ENCODE measurements around the gene MT3.

MT3 gene

DNA sequence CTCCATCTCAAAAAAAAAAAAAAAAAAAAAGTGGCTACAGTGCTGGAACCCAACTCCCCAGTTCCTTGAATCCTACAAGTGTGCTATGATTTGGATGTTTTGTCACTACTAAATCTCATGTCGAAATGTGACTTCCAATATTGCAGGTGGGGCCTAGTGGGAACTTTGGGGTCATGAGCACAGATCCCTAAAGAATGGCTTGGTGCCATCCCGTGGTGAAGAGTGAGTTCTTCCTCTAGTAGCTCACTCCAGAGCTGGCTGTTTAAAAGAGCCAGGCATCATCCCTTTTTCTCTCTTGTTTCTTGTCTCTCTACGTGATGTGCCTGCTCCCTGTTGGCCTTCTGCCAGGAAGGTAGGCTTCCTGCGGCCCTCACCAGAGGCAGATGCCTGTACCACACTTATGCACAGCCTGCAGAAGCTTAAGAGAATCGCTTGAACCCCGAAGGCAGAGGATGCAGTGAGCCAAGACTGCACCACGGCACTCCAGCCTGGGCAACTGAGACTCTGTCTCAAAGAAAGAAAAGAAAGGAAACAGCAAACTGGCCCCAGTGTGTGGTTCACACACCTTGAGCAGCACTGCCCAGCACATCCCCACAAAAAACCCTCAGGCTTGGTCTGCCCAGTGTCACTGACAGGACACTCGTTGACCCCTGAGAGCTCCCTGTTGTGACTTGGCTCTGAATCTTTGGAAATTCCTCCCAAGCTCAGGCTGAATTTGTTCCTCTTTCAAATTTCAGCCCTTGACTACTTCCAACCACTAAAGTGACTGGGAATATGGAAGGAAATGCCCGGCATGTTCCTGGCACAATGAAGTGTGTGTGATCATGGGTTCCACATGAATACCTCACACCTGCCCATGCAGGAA, 39.4 kb downstream of the MT3 start:
- H3K4me1 ChIP-seq (ENCODE audit: insufficient read depth, insufficient read length), result peaks cover 5% of the 10 kb centered on the region
- DNase-seq (ENCODE audit: low read depth, low spot score), result no peak
- peaks cover 10% of the 10 kb centered on the region for H3K36me3 ChIP-seq (ENCODE audit: insufficient read depth, insufficient read length, low read length)
- H3K4me3 ChIP-seq (ENCODE audit: insufficient read length, low read depth), result no peak overlapping the region
- H3K9ac ChIP-seq (ENCODE audit: insufficient read length, low read depth), result no peak overlapping the region
- H3K9me3 ChIP-seq (ENCODE audit: insufficient read depth, low read length), result no peaks in the 10 kb centered on the region
- peaks cover 65% of the 10 kb centered on the region for H3K27me3 ChIP-seq (ENCODE audit: insufficient read depth, insufficient read length)
- no peak for TF ChIP-seq ZNF274 (IDR thresholded peaks at IDR 0.05; ENCODE audit: low read depth, low read length)
- TF ChIP-seq YY1 (IDR thresholded peaks at IDR 0.05; ENCODE audit: insufficient read depth, insufficient read length), result no peak
- TF ChIP-seq SUZ12 (IDR thresholded peaks at IDR 0.05; ENCODE audit: extremely low read depth, insufficient read depth, insufficient read length), result no peak

DNA sequence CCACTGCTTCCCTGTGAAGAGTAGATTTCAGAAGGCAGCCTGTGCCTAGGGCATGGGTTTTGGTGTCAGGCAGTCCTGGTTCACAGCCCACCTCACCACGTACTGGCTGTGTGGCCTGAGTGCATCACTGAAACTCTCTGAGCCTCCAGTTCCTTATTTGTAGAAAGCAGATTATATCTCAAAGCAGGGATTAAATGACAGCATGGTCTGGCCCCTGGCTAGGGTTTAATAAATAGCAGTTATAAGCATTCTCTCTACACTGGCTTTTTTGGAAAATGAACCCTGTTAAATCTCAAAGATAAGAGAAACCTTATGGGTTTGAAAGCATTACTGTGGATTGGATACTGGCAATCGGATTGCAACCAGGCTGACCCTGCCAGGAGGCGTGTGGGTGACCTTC, 40.2 kb downstream of the MT3 start:
- peaks cover 10% of the 10 kb centered on the region for H3K36me3 ChIP-seq (ENCODE audit: insufficient read depth, insufficient read length, low read length)
- H3K9ac ChIP-seq (ENCODE audit: insufficient read length, low read depth), result no peak overlapping the region
- no peaks in the 10 kb centered on the region for H3K9me3 ChIP-seq (ENCODE audit: insufficient read depth, low read length)
- DNase-seq (ENCODE audit: low read depth, low spot score), result no peak
- no peak overlapping the region for H3K4me3 ChIP-seq (ENCODE audit: insufficient read length, low read depth)
- TF ChIP-seq YY1 (IDR thresholded peaks at IDR 0.05; ENCODE audit: insufficient read depth, insufficient read length), result no peak
- TF ChIP-seq ZNF274 (IDR thresholded peaks at IDR 0.05; ENCODE audit: low read depth, low read length), result no peak
- no peak for TF ChIP-seq SUZ12 (IDR thresholded peaks at IDR 0.05; ENCODE audit: extremely low read depth, insufficient read depth, insufficient read length)
- peaks cover 73% of the 10 kb centered on the region for H3K27me3 ChIP-seq (ENCODE audit: insufficient read depth, insufficient read length)
- peaks cover 5% of the 10 kb centered on the region for H3K4me1 ChIP-seq (ENCODE audit: insufficient read depth, insufficient read length)

DNA sequence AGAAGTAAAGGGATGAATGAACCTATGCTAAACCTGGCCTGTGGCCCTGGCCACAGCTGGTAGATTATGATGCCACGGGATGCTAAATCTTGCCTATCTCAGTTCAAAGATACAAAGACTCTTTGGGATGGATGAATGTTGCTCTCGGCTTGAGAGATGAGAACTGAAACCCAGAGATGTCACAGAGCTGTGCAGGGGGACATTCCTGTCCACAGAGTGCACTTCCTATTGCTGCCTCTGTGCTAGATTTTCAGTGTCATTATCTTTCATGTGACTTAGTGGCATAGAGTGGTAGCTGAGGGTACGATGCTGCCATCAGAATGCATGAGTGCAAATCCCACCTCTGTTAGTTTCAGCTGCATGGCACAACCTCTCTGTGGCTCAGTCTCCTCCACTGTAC, 40.8 kb downstream of the MT3 start:
- Histone ChIP-seq H3K9ac (ENCODE audit: insufficient read length, low read depth) (no peak overlapping the region), H3K4me1 (ENCODE audit: insufficient read depth, insufficient read length) (peaks cover 5% of the 10 kb centered on the region), H3K9me3 (ENCODE audit: insufficient read depth, low read length) (no peaks in the 10 kb centered on the region), H3K4me3 (ENCODE audit: insufficient read length, low read depth) (no peak overlapping the region), H3K27me3 (ENCODE audit: insufficient read depth, insufficient read length) (peaks cover 75% of the 10 kb centered on the region), H3K36me3 (ENCODE audit: insufficient read depth, insufficient read length, low read length) (peaks cover 10% of the 10 kb centered on the region)
- no peak for DNase-seq (ENCODE audit: low read depth, low spot score)
- TF ChIP-seq ZNF274 (IDR thresholded peaks at IDR 0.05; ENCODE audit: low read depth, low read length) (no peak), YY1 (IDR thresholded peaks at IDR 0.05; ENCODE audit: insufficient read depth, insufficient read length) (no peak), SUZ12 (IDR thresholded peaks at IDR 0.05; ENCODE audit: extremely low read depth, insufficient read depth, insufficient read length) (no peak)

DNA sequence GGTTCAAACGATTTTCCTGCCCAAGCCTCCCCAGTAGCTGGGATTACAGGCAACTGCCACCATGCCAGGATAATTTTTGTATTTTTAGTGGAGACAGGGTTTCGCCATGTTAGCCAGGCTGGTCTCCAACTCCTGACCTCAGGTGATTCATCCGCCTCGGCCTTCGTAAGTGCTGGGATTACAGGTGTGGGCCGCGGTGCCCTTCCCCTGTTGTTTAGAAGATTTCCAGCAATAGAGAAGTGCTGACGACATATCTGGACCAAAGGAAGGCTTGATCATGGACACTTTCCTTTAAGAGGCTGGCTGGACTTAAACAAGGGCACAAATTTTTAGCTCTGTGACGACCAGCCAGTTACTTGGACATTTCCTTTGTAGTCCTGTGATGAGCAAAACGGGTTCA, 41.9 kb downstream of the MT3 start:
- DNase-seq (ENCODE audit: low read depth, low spot score), result no peak
- Histone ChIP-seq H3K4me1 (ENCODE audit: insufficient read depth, insufficient read length) (peaks cover 5% of the 10 kb centered on the region), H3K9me3 (ENCODE audit: insufficient read depth, low read length) (no peaks in the 10 kb centered on the region), H3K4me3 (ENCODE audit: insufficient read length, low read depth) (no peak overlapping the region), H3K27me3 (ENCODE audit: insufficient read depth, insufficient read length) (peaks cover 76% of the 10 kb centered on the region), H3K36me3 (ENCODE audit: insufficient read depth, insufficient read length, low read length) (peaks cover 5% of the 10 kb centered on the region), H3K9ac (ENCODE audit: insufficient read length, low read depth) (no peak overlapping the region)
- TF ChIP-seq ZNF274 (IDR thresholded peaks at IDR 0.05; ENCODE audit: low read depth, low read length), result no peak
- TF ChIP-seq SUZ12 (IDR thresholded peaks at IDR 0.05; ENCODE audit: extremely low read depth, insufficient read depth, insufficient read length), result no peak

- peaks cover under 1% of the 10 kb centered on the region for H3K36me3 ChIP-seq (ENCODE audit: insufficient read depth, insufficient read length, low read length)
- DNase-seq (ENCODE audit: low read depth, low spot score), result no peak
- peaks cover 78% of the 10 kb centered on the region for H3K27me3 ChIP-seq (ENCODE audit: insufficient read depth, insufficient read length)
- H3K4me1 ChIP-seq (ENCODE audit: insufficient read depth, insufficient read length), result peaks cover 3% of the 10 kb centered on the region
- TF ChIP-seq SUZ12 (IDR thresholded peaks at IDR 0.05; ENCODE audit: extremely low read depth, insufficient read depth, insufficient read length) (peak; percentile 49), ZNF274 (IDR thresholded peaks at IDR 0.05; ENCODE audit: low read depth, low read length) (no peak), YY1 (IDR thresholded peaks at IDR 0.05; ENCODE audit: insufficient read depth, insufficient read length) (no peak)
- H3K4me3 ChIP-seq (ENCODE audit: insufficient read length, low read depth), result peak overlapping the region; percentile 49
- H3K9ac ChIP-seq (ENCODE audit: insufficient read length, low read depth), result peak overlapping the region; percentile 84
- no peaks in the 10 kb centered on the region for H3K9me3 ChIP-seq (ENCODE audit: insufficient read depth, low read length)
Measured at GRCh38 chr16:56631832-56632155, 42.5 kb downstream of the MT3 start.

DNA sequence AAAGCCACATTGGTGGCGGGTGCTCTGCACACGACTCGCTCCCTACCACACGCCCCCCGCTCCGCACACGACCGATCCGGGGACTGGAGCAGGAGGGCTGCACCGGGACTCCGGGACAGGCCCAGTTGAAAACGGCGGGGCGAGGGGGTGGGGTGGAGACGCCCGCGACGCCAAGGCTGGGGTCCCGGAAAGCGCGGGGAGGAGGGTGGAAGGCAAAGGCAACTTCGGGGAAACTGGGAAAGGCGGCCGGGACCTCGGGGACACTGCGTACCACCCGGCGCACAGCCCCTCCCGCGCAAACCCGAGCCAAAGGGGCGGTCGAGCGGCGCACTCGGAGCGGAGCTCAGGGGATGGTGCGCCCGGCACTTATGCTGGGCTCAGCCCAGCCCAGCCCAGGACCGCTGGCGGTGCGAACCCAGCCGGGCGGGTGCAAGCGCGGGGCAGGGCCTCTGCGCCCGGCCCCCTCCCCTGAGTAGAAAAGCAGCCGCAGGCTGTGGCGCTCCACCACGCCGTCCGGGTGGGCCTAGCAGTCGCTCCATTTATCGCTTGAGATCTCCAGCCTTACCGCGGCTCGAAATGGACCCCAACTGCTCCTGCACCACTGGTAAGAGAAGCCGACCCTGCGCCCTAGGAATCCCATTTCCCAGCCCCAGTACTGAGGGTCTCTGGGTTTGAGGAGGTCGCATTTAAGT, 43.0 kb downstream of the MT3 start, which contains the start of gene MT1M:
MT1M (plus strand) TSS at position 504 of the 692 bp plus-strand sequence; CDS start at position 577, 73 bp downstream.
- Histone ChIP-seq H3K4me3 (ENCODE audit: insufficient read length, low read depth) (peak within 1 kb of the TSS; percentile 49), H3K36me3 (ENCODE audit: insufficient read depth, insufficient read length, low read length) (no peaks in the 10 kb centered on the region), H3K27me3 (ENCODE audit: insufficient read depth, insufficient read length) (peaks cover 83% of the 10 kb centered on the region), H3K9me3 (ENCODE audit: insufficient read depth, low read length) (no peaks in the 10 kb centered on the region), H3K4me1 (ENCODE audit: insufficient read depth, insufficient read length) (peaks cover 3% of the 10 kb centered on the region), H3K9ac (ENCODE audit: insufficient read length, low read depth) (peak within 1 kb of the TSS; percentile 84)
- TF ChIP-seq ZNF274 (IDR thresholded peaks at IDR 0.05; ENCODE audit: low read depth, low read length), result no peak
- no peak for TF ChIP-seq SUZ12 (IDR thresholded peaks at IDR 0.05; ENCODE audit: extremely low read depth, insufficient read depth, insufficient read length)
- no peak for DNase-seq (ENCODE audit: low read depth, low spot score)

- peaks cover 5% of the 10 kb centered on the region for H3K4me1 ChIP-seq (ENCODE audit: insufficient read depth, insufficient read length)
- H3K9me3 ChIP-seq (ENCODE audit: insufficient read depth, low read length), result no peaks in the 10 kb centered on the region
- DNase-seq (ENCODE audit: low read depth, low spot score), result no peak
- H3K9ac ChIP-seq (ENCODE audit: insufficient read length, low read depth), result peak overlapping the region; percentile 84
- peak overlapping the region; percentile 49 for H3K4me3 ChIP-seq (ENCODE audit: insufficient read length, low read depth)
- H3K27me3 ChIP-seq (ENCODE audit: insufficient read depth, insufficient read length), result peaks cover 89% of the 10 kb centered on the region
- TF ChIP-seq ZNF274 (IDR thresholded peaks at IDR 0.05; ENCODE audit: low read depth, low read length) (no peak), YY1 (IDR thresholded peaks at IDR 0.05; ENCODE audit: insufficient read depth, insufficient read length) (no peak)
- H3K36me3 ChIP-seq (ENCODE audit: insufficient read depth, insufficient read length, low read length), result no peaks in the 10 kb centered on the region
Measured at GRCh38 chr16:56632848-56633365, 43.6 kb downstream of the MT3 start.

Data from NT2/D1 (cell line).